HEK293 (cell line): ENCODE data around the gene SAMD8.

Source experiments
- CTCF ChIA-PET: fragments of 350-600 bp; formaldehyde crosslinking; extraction: SDS; loops from one replicate; lab custom pipeline; 2021; ENCODE audit warnings: antibody characterized with exemption; lab: Yijun Ruan, JAX
- POLR2A ChIA-PET: fragments of 300-600 bp; formaldehyde crosslinking; extraction: SDS; loops from one replicate; lab custom pipeline; 2020; ENCODE audit warnings: antibody characterized with exemption, inconsistent platforms; lab: Yijun Ruan, JAX
- H3K27ac ChIP-seq: fragments of 200-500 bp; sonication (Bioruptor generic); 2 replicates; pipeline ENCODE4 v1.5.1; 2014; ENCODE audit warnings: low read depth, low read length, control low read depth, inconsistent platforms; ENCODE audit errors: extremely low read depth
- H3K36me3 ChIP-seq, 2 experiments: fragments of 200-500 bp in 1 of 2; sonication (Bioruptor generic) in 1 of 2; 1 replicate in 1 of 2; 2 replicates in 1 of 2; pipeline ENCODE4 v1.5.1; 2014 to 2017; ENCODE audit warnings: inconsistent platforms in 2 of 2, low read length in 2 of 2; ENCODE audit not compliant: control insufficient read depth in 2 of 2, insufficient read depth in 1 of 2
- H3K4me1 ChIP-seq: fragments of 200-500 bp; sonication (Bioruptor generic); 2 replicates; pipeline ENCODE4 v1.5.1; 2014; ENCODE audit warnings: mild to moderate bottlenecking, low read length, inconsistent platforms; ENCODE audit not compliant: control insufficient read depth, insufficient read depth
- H3K4me3 ChIP-seq: 2 replicates; pipeline ENCODE4 v1.5.1; 2011; ENCODE audit warnings: low read depth, mild to moderate bottlenecking, control low read depth, low read length, moderate library complexity
- H3K9me3 ChIP-seq: fragments of 200-500 bp; sonication (Bioruptor generic); 2 replicates; pipeline ENCODE4 v1.5.1; 2014; ENCODE audit warnings: low read depth, low read length, inconsistent platforms; ENCODE audit not compliant: control insufficient read depth, insufficient read depth
- GFI1B ChIP-seq: fragments of 450-650 bp; formaldehyde crosslinking; IDR thresholded peaks from 2 replicates; pipeline ENCODE4 v1.5.1; 2016; ENCODE audit warnings: missing biosample characterization, missing genetic modification characterization
- GLI4 ChIP-seq: fragments of 450-650 bp; formaldehyde crosslinking; IDR thresholded peaks from 2 replicates; pipeline ENCODE4 v1.5.1; 2016; ENCODE audit warnings: missing biosample characterization, missing genetic modification characterization
- KLF10 ChIP-seq: fragments of 450-650 bp; IDR thresholded peaks from 2 replicates; pipeline ENCODE4 v1.5.1; 2018; ENCODE audit warnings: missing biosample characterization, mild to moderate bottlenecking, missing genetic modification characterization
- KLF16 ChIP-seq: fragments of 450-650 bp; formaldehyde crosslinking; IDR thresholded peaks from 2 replicates; pipeline ENCODE4 v1.5.1; 2017; ENCODE audit warnings: missing biosample characterization, missing genetic modification characterization
- PBX3 ChIP-seq: sonication (generic); formaldehyde crosslinking; IDR thresholded peaks from 2 replicates; pipeline ENCODE4 v1.8.1; 2022; ENCODE audit warnings: mild to moderate bottlenecking, moderate library complexity, missing genetic modification reagents
- SP7 ChIP-seq: fragments of 450-650 bp; formaldehyde crosslinking; IDR thresholded peaks from 2 replicates; pipeline ENCODE4 v1.5.1; 2016; ENCODE audit warnings: missing biosample characterization, missing genetic modification characterization
- YY1 ChIP-seq: fragments of 450-650 bp; formaldehyde crosslinking; IDR thresholded peaks from 2 replicates; pipeline ENCODE4 v1.5.1; 2018; ENCODE audit warnings: missing biosample characterization, missing genetic modification characterization
- ZBTB20 ChIP-seq: fragments of 450-650 bp; formaldehyde crosslinking; IDR thresholded peaks from 2 replicates; pipeline ENCODE4 v1.5.1; 2016; ENCODE audit warnings: missing biosample characterization, missing genetic modification characterization
- ZFP37 ChIP-seq: fragments of 450-650 bp; formaldehyde crosslinking; IDR thresholded peaks from 2 replicates; pipeline ENCODE4 v1.5.1; 2016; ENCODE audit warnings: missing biosample characterization, missing genetic modification characterization
- ZNF10 ChIP-seq: fragments of 450-650 bp; formaldehyde crosslinking; IDR thresholded peaks from 2 replicates; pipeline ENCODE4 v1.5.1; 2017; ENCODE audit warnings: missing biosample characterization, missing genetic modification characterization
- ZNF114 ChIP-seq: fragments of 450-650 bp; formaldehyde crosslinking; IDR thresholded peaks from 2 replicates; pipeline ENCODE4 v1.5.0; 2017; ENCODE audit warnings: missing biosample characterization, missing genetic modification characterization
- ZNF2 ChIP-seq: fragments of 450-650 bp; formaldehyde crosslinking; IDR thresholded peaks from 2 replicates; pipeline ENCODE4 v1.5.1; 2016; ENCODE audit warnings: missing biosample characterization, missing genetic modification characterization
- ZNF248 ChIP-seq: fragments of 450-650 bp; formaldehyde crosslinking; IDR thresholded peaks from 2 replicates; pipeline ENCODE4 v1.5.1; 2017; ENCODE audit warnings: missing biosample characterization, missing genetic modification characterization
- ZNF26 ChIP-seq: fragments of 450-650 bp; formaldehyde crosslinking; IDR thresholded peaks from 2 replicates; pipeline ENCODE4 v1.5.1; 2016; ENCODE audit warnings: missing biosample characterization, missing genetic modification characterization
- ZNF341 ChIP-seq: fragments of 450-650 bp; formaldehyde crosslinking; IDR thresholded peaks from 2 replicates; pipeline ENCODE4; 2016; ENCODE audit warnings: low read depth, missing biosample characterization, missing genetic modification characterization
- ZNF600 ChIP-seq: fragments of 450-650 bp; formaldehyde crosslinking; IDR thresholded peaks from 2 replicates; pipeline ENCODE4 v1.5.1; 2016; ENCODE audit warnings: missing biosample characterization, missing genetic modification characterization
- ZNF777 ChIP-seq: fragments of 450-650 bp; formaldehyde crosslinking; IDR thresholded peaks from 2 replicates; pipeline ENCODE4 v1.5.1; 2017; ENCODE audit warnings: missing biosample characterization, missing genetic modification characterization, borderline replicate concordance
- ZNF830 ChIP-seq: fragments of 450-650 bp; IDR thresholded peaks from 2 replicates; pipeline ENCODE4 v1.5.0; 2018; ENCODE audit warnings: missing biosample characterization, missing genetic modification characterization, low read depth, mild to moderate bottlenecking, moderate library complexity
- ZSCAN30 ChIP-seq: fragments of 450-650 bp; IDR thresholded peaks from 2 replicates; pipeline ENCODE4 v1.5.1; 2018; ENCODE audit warnings: missing biosample characterization, mild to moderate bottlenecking, missing genetic modification characterization, moderate library complexity
- TF ChIP-seq, protein P1 (sequence below): fragments of 450-650 bp; formaldehyde crosslinking; IDR thresholded peaks from 2 replicates; pipeline ENCODE4 v1.5.1; 2017; ENCODE audit warnings: missing biosample characterization, missing genetic modification characterization
- TF ChIP-seq, protein P2 (sequence below): fragments of 450-650 bp; formaldehyde crosslinking; IDR thresholded peaks from 2 replicates; pipeline ENCODE4 v1.5.1; 2016; ENCODE audit warnings: missing biosample characterization, missing genetic modification characterization
- TF ChIP-seq, protein P3 (sequence below): fragments of 450-650 bp; formaldehyde crosslinking; IDR thresholded peaks from 2 replicates; pipeline ENCODE4 v1.5.1; 2016; ENCODE audit warnings: missing biosample characterization, missing genetic modification characterization, borderline replicate concordance
- TF ChIP-seq, protein P4 (sequence below): fragments of 450-650 bp; formaldehyde crosslinking; IDR thresholded peaks from 2 replicates; pipeline ENCODE4 v1.5.1; 2016; ENCODE audit warnings: missing biosample characterization, missing genetic modification characterization, borderline replicate concordance

SAMD8 gene

GRCh38 chr10:75111365-75111906 lies at the start of gene SAMD8:
Gene SAMD8, plus strand, starts transcription at chr10:75111656. Its CDS starts 38,873 bp downstream, at chr10:75150529.
- peak within 1 kb of the TSS; percentile 86 for H3K4me3 ChIP-seq
- ChIA-PET CTCF (interaction anchor here (0.6 to 1.8 kb wide), 5 partner anchors 101 to 1307 kb away, joined by 3 to 6 read pairs (median 3); partner anchors contain the start of gene COMTD1), POLR2A (interaction anchor here (0.5 to 1.8 kb wide), 10 partner anchors 12 to 1486 kb away, joined by 3 to 10 read pairs (median 4); partner anchors contain the start of genes ADK, AP3M1, COMTD1 and VDAC2)
- peaks cover 7% of the 10 kb centered on the region for H3K4me1 ChIP-seq
- H3K27ac ChIP-seq, result peak within 1 kb of the TSS; percentile 93
- no peaks in the 10 kb centered on the region for H3K9me3 ChIP-seq
- no peaks in the 10 kb centered on the region for H3K36me3 ChIP-seq
- TF ChIP-seq, protein P1, sequence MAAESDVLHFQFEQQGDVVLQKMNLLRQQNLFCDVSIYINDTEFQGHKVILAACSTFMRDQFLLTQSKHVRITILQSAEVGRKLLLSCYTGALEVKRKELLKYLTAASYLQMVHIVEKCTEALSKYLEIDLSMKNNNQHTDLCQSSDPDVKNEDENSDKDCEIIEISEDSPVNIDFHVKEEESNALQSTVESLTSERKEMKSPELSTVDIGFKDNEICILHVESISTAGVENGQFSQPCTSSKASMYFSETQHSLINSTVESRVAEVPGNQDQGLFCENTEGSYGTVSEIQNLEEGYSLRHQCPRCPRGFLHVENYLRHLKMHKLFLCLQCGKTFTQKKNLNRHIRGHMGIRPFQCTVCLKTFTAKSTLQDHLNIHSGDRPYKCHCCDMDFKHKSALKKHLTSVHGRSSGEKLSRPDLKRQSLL (tag by site-specific recombination), result no peak; the same call in 1 of the 2 replicates
- TF ChIP-seq ZNF830 (tag by site-specific recombination) (no peak), ZNF114 (tag by site-specific recombination) (no peak), PBX3 (CRISPR knock-in tag) (peak; percentile 51; the same call in 1 of the 2 replicates), ZFP37 (peak; percentile 88), ZNF341 (tag by site-specific recombination) (no peak), KLF16 (0 out of 2 replicates have a peak, but pooled peaks have one; percentile 27), ZNF248 (tag by site-specific recombination) (no peak), SP7 (tag by site-specific recombination) (peak; percentile 67), KLF10 (tag by site-specific recombination) (peak; percentile 69), ZSCAN30 (tag by site-specific recombination) (0 out of 2 replicates have a peak, but pooled peaks have one; percentile 45), ZNF10 (no peak), GLI4 (tag by site-specific recombination) (no peak), ZNF2 (tag by site-specific recombination) (peak; percentile 65; the same call in 1 of the 2 replicates), YY1 (tag by site-specific recombination) (peak; percentile 37; the same call in 1 of the 2 replicates), GFI1B (0 out of 2 replicates have a peak, but pooled peaks have one; percentile 24), ZNF26 (no peak), ZBTB20 (tag by site-specific recombination) (peak; percentile 100), ZNF777 (tag by site-specific recombination) (peak; percentile 98), ZNF600 (tag by site-specific recombination) (peak; percentile 91)
- TF ChIP-seq, protein P2, sequence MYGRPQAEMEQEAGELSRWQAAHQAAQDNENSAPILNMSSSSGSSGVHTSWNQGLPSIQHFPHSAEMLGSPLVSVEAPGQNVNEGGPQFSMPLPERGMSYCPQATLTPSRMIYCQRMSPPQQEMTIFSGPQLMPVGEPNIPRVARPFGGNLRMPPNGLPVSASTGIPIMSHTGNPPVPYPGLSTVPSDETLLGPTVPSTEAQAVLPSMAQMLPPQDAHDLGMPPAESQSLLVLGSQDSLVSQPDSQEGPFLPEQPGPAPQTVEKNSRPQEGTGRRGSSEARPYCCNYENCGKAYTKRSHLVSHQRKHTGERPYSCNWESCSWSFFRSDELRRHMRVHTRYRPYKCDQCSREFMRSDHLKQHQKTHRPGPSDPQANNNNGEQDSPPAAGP (tag by site-specific recombination), result 0 out of 2 replicates have a peak, but pooled peaks have one; percentile 40
- TF ChIP-seq, protein P3, sequence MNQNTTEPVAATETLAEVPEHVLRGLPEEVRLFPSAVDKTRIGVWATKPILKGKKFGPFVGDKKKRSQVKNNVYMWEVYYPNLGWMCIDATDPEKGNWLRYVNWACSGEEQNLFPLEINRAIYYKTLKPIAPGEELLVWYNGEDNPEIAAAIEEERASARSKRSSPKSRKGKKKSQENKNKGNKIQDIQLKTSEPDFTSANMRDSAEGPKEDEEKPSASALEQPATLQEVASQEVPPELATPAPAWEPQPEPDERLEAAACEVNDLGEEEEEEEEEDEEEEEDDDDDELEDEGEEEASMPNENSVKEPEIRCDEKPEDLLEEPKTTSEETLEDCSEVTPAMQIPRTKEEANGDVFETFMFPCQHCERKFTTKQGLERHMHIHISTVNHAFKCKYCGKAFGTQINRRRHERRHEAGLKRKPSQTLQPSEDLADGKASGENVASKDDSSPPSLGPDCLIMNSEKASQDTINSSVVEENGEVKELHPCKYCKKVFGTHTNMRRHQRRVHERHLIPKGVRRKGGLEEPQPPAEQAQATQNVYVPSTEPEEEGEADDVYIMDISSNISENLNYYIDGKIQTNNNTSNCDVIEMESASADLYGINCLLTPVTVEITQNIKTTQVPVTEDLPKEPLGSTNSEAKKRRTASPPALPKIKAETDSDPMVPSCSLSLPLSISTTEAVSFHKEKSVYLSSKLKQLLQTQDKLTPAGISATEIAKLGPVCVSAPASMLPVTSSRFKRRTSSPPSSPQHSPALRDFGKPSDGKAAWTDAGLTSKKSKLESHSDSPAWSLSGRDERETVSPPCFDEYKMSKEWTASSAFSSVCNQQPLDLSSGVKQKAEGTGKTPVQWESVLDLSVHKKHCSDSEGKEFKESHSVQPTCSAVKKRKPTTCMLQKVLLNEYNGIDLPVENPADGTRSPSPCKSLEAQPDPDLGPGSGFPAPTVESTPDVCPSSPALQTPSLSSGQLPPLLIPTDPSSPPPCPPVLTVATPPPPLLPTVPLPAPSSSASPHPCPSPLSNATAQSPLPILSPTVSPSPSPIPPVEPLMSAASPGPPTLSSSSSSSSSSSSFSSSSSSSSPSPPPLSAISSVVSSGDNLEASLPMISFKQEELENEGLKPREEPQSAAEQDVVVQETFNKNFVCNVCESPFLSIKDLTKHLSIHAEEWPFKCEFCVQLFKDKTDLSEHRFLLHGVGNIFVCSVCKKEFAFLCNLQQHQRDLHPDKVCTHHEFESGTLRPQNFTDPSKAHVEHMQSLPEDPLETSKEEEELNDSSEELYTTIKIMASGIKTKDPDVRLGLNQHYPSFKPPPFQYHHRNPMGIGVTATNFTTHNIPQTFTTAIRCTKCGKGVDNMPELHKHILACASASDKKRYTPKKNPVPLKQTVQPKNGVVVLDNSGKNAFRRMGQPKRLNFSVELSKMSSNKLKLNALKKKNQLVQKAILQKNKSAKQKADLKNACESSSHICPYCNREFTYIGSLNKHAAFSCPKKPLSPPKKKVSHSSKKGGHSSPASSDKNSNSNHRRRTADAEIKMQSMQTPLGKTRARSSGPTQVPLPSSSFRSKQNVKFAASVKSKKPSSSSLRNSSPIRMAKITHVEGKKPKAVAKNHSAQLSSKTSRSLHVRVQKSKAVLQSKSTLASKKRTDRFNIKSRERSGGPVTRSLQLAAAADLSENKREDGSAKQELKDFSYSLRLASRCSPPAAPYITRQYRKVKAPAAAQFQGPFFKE (tag by site-specific recombination), result no peak
- TF ChIP-seq, protein P4, sequence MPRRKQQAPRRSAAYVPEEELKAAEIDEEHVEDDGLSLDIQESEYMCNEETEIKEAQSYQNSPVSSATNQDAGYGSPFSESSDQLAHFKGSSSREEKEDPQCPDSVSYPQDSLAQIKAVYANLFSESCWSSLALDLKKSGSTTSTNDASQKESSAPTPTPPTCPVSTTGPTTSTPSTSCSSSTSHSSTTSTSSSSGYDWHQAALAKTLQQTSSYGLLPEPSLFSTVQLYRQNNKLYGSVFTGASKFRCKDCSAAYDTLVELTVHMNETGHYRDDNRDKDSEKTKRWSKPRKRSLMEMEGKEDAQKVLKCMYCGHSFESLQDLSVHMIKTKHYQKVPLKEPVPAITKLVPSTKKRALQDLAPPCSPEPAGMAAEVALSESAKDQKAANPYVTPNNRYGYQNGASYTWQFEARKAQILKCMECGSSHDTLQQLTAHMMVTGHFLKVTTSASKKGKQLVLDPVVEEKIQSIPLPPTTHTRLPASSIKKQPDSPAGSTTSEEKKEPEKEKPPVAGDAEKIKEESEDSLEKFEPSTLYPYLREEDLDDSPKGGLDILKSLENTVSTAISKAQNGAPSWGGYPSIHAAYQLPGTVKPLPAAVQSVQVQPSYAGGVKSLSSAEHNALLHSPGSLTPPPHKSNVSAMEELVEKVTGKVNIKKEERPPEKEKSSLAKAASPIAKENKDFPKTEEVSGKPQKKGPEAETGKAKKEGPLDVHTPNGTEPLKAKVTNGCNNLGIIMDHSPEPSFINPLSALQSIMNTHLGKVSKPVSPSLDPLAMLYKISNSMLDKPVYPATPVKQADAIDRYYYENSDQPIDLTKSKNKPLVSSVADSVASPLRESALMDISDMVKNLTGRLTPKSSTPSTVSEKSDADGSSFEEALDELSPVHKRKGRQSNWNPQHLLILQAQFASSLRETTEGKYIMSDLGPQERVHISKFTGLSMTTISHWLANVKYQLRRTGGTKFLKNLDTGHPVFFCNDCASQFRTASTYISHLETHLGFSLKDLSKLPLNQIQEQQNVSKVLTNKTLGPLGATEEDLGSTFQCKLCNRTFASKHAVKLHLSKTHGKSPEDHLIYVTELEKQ (tag by site-specific recombination), result no peak
